Fibroblast of lung (primary cell): Measurements from ENCODE around the gene DCAF11. TPM values are rescaled to one million over a fixed set of nuclear protein-coding genes. Genes with fewer than 3 reads are reported as not detected.

Experiments used
- DNase-seq, 2 donors: peaks; one replicate each; pipeline versions ENCODE4 v3.0.0 to v3.0.0-alpha.2; 2010; ENCODE audit warnings: low read depth in 2 of 2
- H2AFZ ChIP-seq: 2 replicates; pipeline ENCODE4 v1.5.1; 2012; ENCODE audit warnings: low read length, control low read depth, inconsistent platforms
- H3K27ac ChIP-seq: 2 replicates; pipeline ENCODE4 v1.5.1; 2011; ENCODE audit warnings: low read length, control low read depth; ENCODE audit not compliant: insufficient read depth
- H3K27me3 ChIP-seq: 2 replicates; pipeline ENCODE4 v1.5.1; 2011; ENCODE audit warnings: mild to moderate bottlenecking, low read length; ENCODE audit not compliant: control insufficient read depth, insufficient read depth
- H3K36me3 ChIP-seq: 2 replicates; pipeline ENCODE4 v1.5.1; 2011; ENCODE audit warnings: low read length; ENCODE audit not compliant: control insufficient read depth, insufficient read depth
- H3K4me1 ChIP-seq: 2 replicates; pipeline ENCODE4 v1.5.1; 2011; ENCODE audit warnings: low read length; ENCODE audit not compliant: control insufficient read depth, insufficient read depth; ENCODE audit errors: extremely low read depth
- H3K4me2 ChIP-seq: 2 replicates; pipeline ENCODE4 v1.5.1; 2011; ENCODE audit warnings: low read length, control low read depth; ENCODE audit not compliant: insufficient read depth; ENCODE audit errors: extremely low read depth
- H3K4me3 ChIP-seq, 4 experiments: fragments of 200-600 bp in 1 of 4; sonication (generic) in 1 of 4; replicated peaks in 1 of 4; 2 replicates each; pipeline ENCODE4 v1.5.1; 2011 to 2016; ENCODE audit warnings: low read length in 4 of 4, low read depth in 3 of 4, mild to moderate bottlenecking in 3 of 4, control low read depth in 2 of 4, inconsistent platforms in 1 of 4, mixed read lengths in 1 of 4; ENCODE audit not compliant: insufficient read depth in 1 of 4; ENCODE audit errors: control extremely low read depth in 1 of 4
- H3K79me2 ChIP-seq: 2 replicates; pipeline ENCODE4 v1.5.1; 2012; ENCODE audit warnings: mild to moderate bottlenecking, low read length, inconsistent platforms; ENCODE audit not compliant: control insufficient read depth, insufficient read depth
- H3K9ac ChIP-seq: 2 replicates; pipeline ENCODE4 v1.5.1; 2011; ENCODE audit warnings: mild to moderate bottlenecking, low read length, control low read depth; ENCODE audit not compliant: insufficient read depth
- H3K9me3 ChIP-seq: 2 replicates; pipeline ENCODE4 v1.5.1; 2012; ENCODE audit warnings: low read depth, low read length; ENCODE audit not compliant: control insufficient read depth, insufficient read depth
- H4K20me1 ChIP-seq: 2 replicates; pipeline ENCODE4 v1.5.1; 2011; ENCODE audit warnings: low read length; ENCODE audit not compliant: control insufficient read depth, insufficient read depth; ENCODE audit errors: extremely low read depth
- EZH2 ChIP-seq: IDR thresholded peaks from 2 replicates; pipeline ENCODE4 v1.5.1; 2012; ENCODE audit warnings: low read length, control low read depth, mild to moderate bottlenecking; ENCODE audit errors: missing control alignments
- polyA plus RNA-seq, 2 donors: library from polyadenylated mRNA; depleted of rRNA in 1 of 2; stranded (reverse) in 1 of 2; unstranded in 1 of 2; fragments of >200 nt; gene quantifications; 2 replicates each; pipeline ENCODE4 v1.2.1, GENCODE V29; 2011 to 2012; ENCODE audit warnings: missing spikeins in 1 of 2
- total RNA-seq: library from RNA; depleted of rRNA; stranded (reverse); fragments of >200 nt; gene quantifications from 2 replicates; pipeline ENCODE4 v1.2.1, GENCODE V29; 2014
- TF ChIP-seq, protein P1 (sequence below), 2 donors: IDR thresholded peaks in 1 of 2; conservative IDR thresholded peaks in 1 of 2; 1 replicate in 1 of 2; 2 replicates in 1 of 2; pipeline ENCODE4 v1.5.1; 2011 to 2012; ENCODE audit warnings: low read length in 2 of 2, control low read depth in 1 of 2, inconsistent platforms in 1 of 2, low read depth in 1 of 2, mild to moderate bottlenecking in 1 of 2

The DCAF11 gene
- total and polyA plus RNA-seq, 2 donors (not counting 1 experiment from before 2014, with no cell fraction given) = 18.4 to 68.0 TPM

- no peaks in the 10 kb centered on the region for H3K36me3 ChIP-seq
- peak overlapping the region; percentile 39 to 96 (median 63) for H3K4me3 ChIP-seq
- TF ChIP-seq, protein P1, sequence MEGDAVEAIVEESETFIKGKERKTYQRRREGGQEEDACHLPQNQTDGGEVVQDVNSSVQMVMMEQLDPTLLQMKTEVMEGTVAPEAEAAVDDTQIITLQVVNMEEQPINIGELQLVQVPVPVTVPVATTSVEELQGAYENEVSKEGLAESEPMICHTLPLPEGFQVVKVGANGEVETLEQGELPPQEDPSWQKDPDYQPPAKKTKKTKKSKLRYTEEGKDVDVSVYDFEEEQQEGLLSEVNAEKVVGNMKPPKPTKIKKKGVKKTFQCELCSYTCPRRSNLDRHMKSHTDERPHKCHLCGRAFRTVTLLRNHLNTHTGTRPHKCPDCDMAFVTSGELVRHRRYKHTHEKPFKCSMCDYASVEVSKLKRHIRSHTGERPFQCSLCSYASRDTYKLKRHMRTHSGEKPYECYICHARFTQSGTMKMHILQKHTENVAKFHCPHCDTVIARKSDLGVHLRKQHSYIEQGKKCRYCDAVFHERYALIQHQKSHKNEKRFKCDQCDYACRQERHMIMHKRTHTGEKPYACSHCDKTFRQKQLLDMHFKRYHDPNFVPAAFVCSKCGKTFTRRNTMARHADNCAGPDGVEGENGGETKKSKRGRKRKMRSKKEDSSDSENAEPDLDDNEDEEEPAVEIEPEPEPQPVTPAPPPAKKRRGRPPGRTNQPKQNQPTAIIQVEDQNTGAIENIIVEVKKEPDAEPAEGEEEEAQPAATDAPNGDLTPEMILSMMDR (conservative IDR thresholded peaks at IDR 0.05 in 1 of 2, IDR thresholded peaks at IDR 0.05 in 1 of 2; ENCODE audit: low read depth in 1 of 2, low read length in 2 of 2) = no peak
- no peak for TF ChIP-seq EZH2
- H3K79me2 ChIP-seq = no peaks in the 10 kb centered on the region
- H3K27ac ChIP-seq = peak overlapping the region; percentile 98
- H3K4me1 ChIP-seq = peaks cover 5% of the 10 kb centered on the region
- H3K4me2 ChIP-seq = peak overlapping the region; percentile 90
- DNase-seq = no peak
- H3K27me3 ChIP-seq = no peaks in the 10 kb centered on the region
- H2AFZ ChIP-seq = peak overlapping the region; percentile 27
- H3K9ac ChIP-seq = peak overlapping the region; percentile 96
- H4K20me1 ChIP-seq = no peaks in the 10 kb centered on the region
- no peaks in the 10 kb centered on the region for H3K9me3 ChIP-seq
Observed at GRCh38 chr14:24115422-24116127, 998 bp downstream of the DCAF11 start.

- H2AFZ ChIP-seq = no peak overlapping the region
- no peaks in the 10 kb centered on the region for H3K79me2 ChIP-seq
- no peak for TF ChIP-seq EZH2
- TF ChIP-seq, protein P1 (conservative IDR thresholded peaks at IDR 0.05 in 1 of 2, IDR thresholded peaks at IDR 0.05 in 1 of 2; ENCODE audit: low read depth in 1 of 2, low read length in 2 of 2) = no peak
- H3K4me2 ChIP-seq = peak overlapping the region; percentile 90
- peaks cover 5% of the 10 kb centered on the region for H3K4me1 ChIP-seq
- no peaks in the 10 kb centered on the region for H3K36me3 ChIP-seq
- H4K20me1 ChIP-seq = no peaks in the 10 kb centered on the region
- no peak for DNase-seq
- no peaks in the 10 kb centered on the region for H3K9me3 ChIP-seq
- H3K27me3 ChIP-seq = no peaks in the 10 kb centered on the region
- H3K9ac ChIP-seq = no peak overlapping the region
- no peak overlapping the region for H3K27ac ChIP-seq
- peak overlapping the region in 2 of 4 experiments; percentile 76 to 96 for H3K4me3 ChIP-seq
Observed at GRCh38 chr14:24116128-24116814, 1.7 kb downstream of the DCAF11 start.

GRCh38 chr14:24117179-24117578 lies 2.6 kb downstream of the DCAF11 start:
- no peak overlapping the region for H3K9ac ChIP-seq
- H3K79me2 ChIP-seq = no peaks in the 10 kb centered on the region
- TF ChIP-seq, protein P1 (conservative IDR thresholded peaks at IDR 0.05 in 1 of 2, IDR thresholded peaks at IDR 0.05 in 1 of 2; ENCODE audit: low read depth in 1 of 2, low read length in 2 of 2) = no peak
- TF ChIP-seq EZH2 = no peak
- H2AFZ ChIP-seq = no peak overlapping the region
- no peak overlapping the region for H3K4me3 ChIP-seq
- no peaks in the 10 kb centered on the region for H3K27me3 ChIP-seq
- no peaks in the 10 kb centered on the region for H3K36me3 ChIP-seq
- H3K4me2 ChIP-seq = no peak overlapping the region
- DNase-seq = no peak
- no peak overlapping the region for H3K27ac ChIP-seq
- H3K4me1 ChIP-seq = peaks cover 5% of the 10 kb centered on the region
- H3K9me3 ChIP-seq = no peaks in the 10 kb centered on the region
- no peaks in the 10 kb centered on the region for H4K20me1 ChIP-seq
